Stimulated activated CD8-positive, alpha-beta memory T cell treated with anti-CD3 and anti-CD28 coated beads, Interleukin-4, amount 100 ng/mL, for 48 hours (primary cell): ENCODE data around the gene MOGAT3.

Source experiments
- DNase-seq: peaks from one replicate; pipeline ENCODE4 v3.0.0-alpha.2; 2020

Gene MOGAT3, protein sequence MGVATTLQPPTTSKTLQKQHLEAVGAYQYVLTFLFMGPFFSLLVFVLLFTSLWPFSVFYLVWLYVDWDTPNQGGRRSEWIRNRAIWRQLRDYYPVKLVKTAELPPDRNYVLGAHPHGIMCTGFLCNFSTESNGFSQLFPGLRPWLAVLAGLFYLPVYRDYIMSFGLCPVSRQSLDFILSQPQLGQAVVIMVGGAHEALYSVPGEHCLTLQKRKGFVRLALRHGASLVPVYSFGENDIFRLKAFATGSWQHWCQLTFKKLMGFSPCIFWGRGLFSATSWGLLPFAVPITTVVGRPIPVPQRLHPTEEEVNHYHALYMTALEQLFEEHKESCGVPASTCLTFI

DNA sequence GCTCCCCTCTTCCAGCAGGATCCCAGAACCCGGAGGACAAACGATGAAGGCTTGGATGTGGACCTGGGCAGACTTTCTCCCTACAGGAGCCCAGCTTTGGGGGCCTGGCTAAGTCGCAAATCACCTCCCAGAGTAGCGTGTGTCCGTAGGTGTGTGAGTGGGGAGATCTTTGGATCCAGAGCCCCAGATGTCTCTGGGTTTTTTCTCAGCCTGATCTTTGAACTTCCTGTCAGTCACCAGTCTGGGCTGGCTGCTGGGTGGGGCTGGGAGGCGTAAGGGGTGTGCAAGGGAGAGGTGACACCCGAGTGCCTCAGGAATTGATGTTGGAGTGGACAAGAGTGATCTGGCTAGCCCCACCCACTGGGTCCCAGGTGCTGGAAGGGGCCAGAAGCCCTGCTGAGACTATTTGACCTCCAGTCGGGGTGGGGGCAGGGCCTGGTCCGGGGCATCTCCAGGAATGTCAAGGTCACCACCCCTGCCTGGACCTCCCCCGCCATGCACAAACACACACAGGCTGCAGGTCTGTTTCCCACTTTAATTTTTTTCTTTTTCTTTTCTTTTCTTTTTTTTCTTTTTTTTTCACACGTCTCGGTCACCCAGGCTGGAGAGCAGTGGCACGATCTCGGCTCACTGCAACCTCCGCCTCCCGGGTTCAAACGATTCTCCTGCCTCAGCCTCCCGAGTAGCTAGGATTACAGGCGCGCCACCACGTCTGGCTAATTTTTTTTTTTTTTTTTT, at the start of gene MOGAT3:
MOGAT3 (minus strand) TSS at position 175 of the 738 bp plus-strand sequence. CDS start 182 bp downstream, outside the sequence.
- no peak for DNase-seq

DNA sequence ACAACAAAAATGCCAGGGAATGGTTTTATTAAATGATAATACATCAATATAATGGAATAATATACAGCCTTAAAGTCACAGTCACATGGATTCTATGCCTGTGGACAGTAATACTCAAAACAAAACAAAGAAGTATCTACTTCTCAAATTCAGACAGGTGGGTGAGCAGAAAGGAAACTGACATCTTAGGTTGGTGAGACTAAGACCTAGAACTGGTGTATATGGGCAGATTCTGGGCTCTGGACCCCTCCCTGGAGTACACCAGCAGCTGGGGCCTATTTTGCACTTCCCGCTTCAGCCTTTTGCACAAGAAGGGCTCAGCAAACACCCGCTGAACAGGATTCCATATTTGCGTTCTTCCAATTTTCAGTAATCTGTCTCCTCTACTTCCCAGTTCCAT, 49.5 kb upstream of the MOGAT3 start:
- DNase-seq: no peak

GRCh38 chr7:101248276-101248675, 47.4 kb upstream of the MOGAT3 start:
- no peak for DNase-seq

DNA sequence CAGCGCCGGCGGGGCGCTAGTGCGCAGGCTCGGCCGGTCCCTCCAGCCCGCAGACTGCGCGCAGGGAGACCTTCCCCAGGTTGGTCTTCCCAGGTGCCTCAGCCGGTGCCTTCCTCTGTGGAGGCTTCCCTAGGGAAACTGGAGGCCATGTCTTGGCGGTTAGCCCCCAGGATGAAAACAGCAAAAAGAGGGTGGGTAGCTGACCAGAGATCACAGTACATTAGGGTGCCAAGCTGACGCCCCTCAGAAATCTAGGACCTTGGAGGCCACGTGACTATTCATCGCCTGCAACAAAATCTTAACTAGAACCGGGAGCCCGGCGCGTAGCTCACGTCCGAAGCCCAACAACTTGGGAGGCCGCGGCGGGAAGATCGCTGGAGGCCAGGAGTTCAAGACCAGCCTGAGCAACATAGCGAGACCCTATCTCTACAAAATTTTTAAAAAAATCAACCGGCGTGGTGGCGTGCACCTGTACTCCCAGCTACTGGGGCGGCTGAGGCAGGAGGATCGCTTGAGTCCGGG, 44.4 kb upstream of the MOGAT3 start:
- no peak for DNase-seq

DNA sequence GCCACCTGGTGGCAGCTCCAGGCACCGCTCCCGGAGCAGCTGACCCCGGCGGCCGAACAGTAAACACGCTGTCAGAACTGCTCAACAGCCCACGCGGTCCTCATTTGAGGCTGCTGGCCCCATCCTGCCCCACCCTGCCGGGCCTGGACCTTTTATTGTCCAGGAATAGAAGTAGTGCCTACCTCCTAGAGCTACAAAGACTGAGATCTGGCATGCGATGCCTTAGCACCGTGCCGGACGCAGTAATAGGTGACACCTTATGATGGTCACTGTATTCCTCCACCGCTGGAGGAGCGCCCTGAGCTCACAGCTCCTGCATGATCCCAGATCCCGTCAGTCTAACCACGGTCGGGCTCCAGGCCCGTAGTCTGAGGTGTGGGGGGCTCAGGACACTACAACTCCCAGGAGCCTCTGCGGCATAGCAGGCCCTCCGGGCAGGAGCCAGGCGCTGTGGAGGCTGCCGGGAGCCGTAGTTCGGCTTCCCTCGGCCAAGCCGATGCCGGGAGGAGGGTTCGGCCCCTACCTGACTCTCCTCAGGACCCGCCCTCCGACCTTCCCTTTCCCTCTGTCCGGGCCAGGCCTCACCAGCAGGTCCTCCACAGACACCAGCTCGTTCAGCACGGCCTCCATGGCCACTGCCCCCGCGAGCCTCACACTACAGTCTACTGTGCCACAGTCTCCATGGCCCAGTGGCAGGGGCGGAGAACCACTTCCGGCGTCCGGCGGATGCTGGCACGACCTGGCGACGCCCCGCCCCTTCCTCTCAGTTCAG, 43.7 kb upstream of the MOGAT3 start, which contains the start of gene FIS1:
FIS1 (minus strand) TSS at position 707 of the 772 bp plus-strand sequence; CDS start at position 630, 77 bp downstream.
- peak; percentile 95 for DNase-seq

- no peak for DNase-seq
Measured at GRCh38 chr7:101243646-101244374, 43.0 kb upstream of the MOGAT3 start.

GRCh38 chr7:101241443-101242349, 40.9 kb upstream of the MOGAT3 start:
- no peak for DNase-seq

GRCh38 chr7:101241015-101241363, 40.2 kb upstream of the MOGAT3 start:
- DNase-seq: no peak

DNA sequence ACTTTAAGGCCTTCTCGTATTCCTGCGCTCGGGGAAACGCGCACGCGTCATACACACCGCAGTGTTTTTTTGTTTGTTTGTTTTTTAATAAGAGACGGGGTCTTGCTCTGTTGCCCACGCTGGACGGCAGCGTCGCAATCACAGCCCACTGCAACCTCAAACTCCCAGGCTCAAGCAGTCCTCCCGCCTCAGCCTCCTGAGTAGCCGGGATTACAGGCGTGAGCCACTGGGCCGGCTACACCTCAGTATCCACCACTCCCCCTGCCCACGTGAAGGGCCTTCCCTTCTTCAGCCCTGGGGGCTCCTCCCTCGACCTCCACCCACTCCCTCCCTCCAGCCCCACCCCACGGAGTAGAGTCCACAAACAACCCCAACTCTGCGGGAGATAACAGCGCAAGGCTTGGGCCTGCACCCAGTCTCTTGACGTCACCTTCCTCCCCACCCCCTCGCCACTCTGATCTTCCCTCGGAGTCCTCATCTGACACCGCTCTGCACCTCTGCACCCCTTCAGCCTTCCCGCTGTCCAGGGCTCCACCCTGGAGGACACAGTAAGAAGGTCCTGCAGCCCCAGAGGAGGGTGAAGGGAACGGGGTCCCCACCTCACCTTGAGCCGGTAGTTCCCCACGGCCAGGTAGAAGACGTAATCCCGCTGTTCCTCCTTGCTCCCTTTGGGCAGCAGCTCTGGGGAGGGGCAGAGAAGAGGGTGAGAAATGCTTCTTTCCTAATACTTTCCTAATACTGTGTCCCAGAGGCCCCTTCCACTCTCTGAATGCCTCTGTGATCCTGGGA, 39.6 kb upstream of the MOGAT3 start:
- DNase-seq: no peak

DNA sequence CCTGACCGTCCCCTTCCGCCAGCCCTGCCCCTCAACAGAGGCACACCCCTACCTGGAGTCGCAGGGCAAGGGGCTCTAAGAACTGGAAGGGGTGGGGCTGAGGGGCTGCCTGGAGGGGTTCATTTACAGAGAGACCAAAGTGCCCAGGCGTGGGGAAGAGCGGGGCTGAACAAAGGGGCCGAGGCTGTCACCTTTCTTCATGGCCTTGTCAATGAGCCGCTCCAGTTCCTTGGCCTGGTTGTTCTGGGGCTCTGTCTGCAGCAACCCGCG, 39.0 kb upstream of the MOGAT3 start:
- DNase-seq: no peak

- no peak for DNase-seq
Measured at GRCh38 chr7:101239191-101239950, 38.5 kb upstream of the MOGAT3 start.

DNA sequence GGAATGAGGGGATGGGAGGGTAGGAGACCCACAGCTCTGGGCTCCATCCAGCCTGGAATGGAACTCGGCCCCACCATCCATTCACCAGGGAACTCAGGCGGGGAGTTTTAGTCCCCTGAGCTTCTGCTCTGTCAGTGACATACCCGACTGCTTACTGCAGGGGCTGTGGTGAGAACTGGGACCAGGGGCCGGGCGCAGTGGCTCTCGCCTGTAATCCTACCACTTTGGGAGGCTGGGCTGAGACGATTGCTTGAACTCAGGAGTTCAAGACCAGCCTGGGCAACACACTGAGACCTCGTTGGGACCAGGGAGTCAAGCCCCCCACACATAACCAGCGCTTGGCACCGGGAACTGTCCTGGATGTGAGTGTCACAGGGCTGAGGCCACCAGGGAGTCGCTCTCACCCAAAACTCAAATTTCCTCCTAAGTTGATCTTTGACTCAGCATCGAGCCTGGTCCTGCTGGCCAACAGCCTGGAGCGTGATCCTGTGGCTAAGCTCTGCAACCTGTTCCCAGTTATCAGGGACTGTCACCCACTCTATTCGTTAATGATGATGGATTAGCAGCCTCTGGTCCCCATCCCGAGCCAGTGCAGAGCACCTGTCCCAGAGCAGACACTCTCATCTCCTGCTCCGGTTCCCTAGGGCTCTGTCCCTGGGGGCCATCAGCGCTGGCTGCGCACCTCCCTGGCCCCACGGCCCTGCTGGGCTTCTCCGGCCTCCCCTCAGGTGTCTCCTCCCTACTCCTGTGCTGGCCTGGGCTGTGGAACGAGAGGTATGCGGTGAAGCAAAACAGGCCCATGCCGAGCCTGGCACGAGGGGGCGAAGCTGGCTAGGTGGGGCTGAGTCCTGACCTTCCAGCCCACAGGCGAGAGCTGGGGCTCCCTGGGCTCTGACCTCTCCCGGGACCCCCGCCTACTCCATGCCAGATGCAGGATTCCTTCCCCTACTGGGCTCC, 37.7 kb upstream of the MOGAT3 start:
- DNase-seq: no peak

- DNase-seq: no peak
Measured at GRCh38 chr7:101237206-101238067, 36.6 kb upstream of the MOGAT3 start, which contains the start of gene CLDN15. Gene CLDN15, minus strand, starts transcription at chr7:101237802. Its CDS starts 221 bp downstream, at chr7:101237581.

GRCh38 chr7:101236292-101236835, 35.5 kb upstream of the MOGAT3 start:
- no peak for DNase-seq

DNA sequence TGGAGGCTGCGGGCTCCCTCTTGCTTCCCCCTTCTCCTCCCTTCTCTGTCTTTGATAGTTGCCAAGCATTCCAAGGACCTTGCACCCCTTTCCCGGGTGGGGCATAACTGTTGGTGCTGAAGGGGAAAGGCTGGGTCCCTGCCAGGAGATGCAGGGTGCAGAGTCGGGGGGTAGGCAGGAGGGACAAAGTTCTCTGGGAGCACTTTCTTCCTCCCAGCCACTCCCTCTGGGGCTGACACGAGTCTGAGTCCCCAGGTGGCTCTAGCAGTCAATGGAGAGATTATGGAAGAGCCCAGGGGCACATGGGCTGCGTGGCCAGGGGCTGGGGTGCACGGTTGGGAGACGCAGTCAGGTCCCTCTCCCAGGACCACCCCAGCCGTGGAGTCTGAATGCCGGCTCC, 34.7 kb upstream of the MOGAT3 start:
- no peak for DNase-seq

DNA sequence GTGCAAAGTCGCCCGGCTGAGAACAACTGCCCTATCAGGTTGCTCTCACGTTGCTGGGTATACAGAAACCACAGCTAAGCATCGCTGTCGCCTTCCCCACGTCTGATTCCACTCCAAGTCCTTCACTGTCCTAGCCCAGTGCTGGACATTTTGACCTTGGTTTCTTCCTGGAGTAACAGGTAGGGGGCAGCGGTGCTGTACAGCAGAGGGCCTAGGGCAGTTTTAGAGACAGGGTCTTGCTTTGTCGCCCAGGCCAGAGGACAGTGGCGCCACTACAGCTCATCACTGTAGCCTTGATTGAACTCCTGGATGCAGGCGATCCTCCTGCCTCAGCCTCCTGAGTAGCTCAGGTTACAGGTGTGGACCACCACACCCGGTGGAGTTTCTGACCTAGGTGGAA, 34.2 kb upstream of the MOGAT3 start:
- no peak for DNase-seq

DNA sequence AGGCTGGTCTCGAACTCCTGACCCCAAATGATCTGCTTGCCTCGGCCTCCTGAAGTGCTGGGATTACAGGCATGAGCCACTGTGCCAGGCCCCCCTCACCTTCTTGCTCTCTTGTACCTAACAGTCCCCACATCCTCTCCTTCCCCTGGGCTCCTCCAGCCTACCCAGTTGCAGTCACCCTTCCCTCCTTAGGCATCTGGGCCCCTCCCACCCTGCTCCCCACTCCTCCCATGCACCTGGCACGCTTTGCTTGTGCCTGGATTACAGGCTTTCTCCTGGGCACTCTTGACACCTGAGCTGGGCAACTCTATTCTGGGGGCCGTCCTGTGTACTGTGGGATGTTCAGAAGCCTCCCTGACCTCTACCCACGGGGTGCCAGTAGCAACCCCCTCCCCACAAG, 33.8 kb upstream of the MOGAT3 start:
- DNase-seq: no peak
